HL-60 (cell line): ENCODE data around the gene CREB3L1.

Experiments
- CTCF ChIP-seq: IDR thresholded peaks from one replicate; pipeline ENCODE4 v1.5.1; 2011; ENCODE audit warnings: low read length, control low read depth, inconsistent platforms; ENCODE audit not compliant: insufficient read depth
- GABPA ChIP-seq: IDR thresholded peaks from 2 replicates; pipeline ENCODE4 v1.6.1; 2012; ENCODE audit warnings: low read depth
- POLR2AphosphoS5 ChIP-seq: IDR thresholded peaks from 2 replicates; pipeline ENCODE4 v1.6.1; 2012; ENCODE audit warnings: low read depth
- SPI1 ChIP-seq: IDR thresholded peaks from 2 replicates; pipeline ENCODE4 v1.6.1; 2012; ENCODE audit warnings: low read depth, mild to moderate bottlenecking, borderline replicate concordance
- TF ChIP-seq, protein P1 (sequence below): IDR thresholded peaks from 2 replicates; pipeline ENCODE4 v1.6.1; 2012; ENCODE audit warnings: low read depth; ENCODE audit not compliant: insufficient replicate concordance

DNA sequence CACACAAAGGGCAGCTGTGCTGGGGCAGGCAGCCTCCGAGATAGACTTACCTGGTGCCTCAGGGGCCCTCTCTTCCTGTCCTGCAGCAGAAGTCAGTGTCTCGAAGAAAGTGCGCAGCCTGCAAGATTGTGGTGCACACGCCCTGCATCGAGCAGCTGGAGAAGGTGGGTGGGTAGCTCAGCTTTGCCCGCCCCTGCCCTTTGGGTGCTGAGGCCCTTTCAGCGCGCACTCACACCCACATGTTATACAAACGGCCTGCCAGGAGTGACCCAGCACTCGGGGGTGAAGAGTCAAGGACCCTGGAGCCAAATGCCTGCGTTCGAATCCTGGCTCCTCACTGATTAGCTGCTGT, 90.4 kb downstream of the CREB3L1 start:
- TF ChIP-seq CTCF (no peak), POLR2AphosphoS5 (no peak), GABPA (no peak), SPI1 (no peak)
- TF ChIP-seq, protein P1, sequence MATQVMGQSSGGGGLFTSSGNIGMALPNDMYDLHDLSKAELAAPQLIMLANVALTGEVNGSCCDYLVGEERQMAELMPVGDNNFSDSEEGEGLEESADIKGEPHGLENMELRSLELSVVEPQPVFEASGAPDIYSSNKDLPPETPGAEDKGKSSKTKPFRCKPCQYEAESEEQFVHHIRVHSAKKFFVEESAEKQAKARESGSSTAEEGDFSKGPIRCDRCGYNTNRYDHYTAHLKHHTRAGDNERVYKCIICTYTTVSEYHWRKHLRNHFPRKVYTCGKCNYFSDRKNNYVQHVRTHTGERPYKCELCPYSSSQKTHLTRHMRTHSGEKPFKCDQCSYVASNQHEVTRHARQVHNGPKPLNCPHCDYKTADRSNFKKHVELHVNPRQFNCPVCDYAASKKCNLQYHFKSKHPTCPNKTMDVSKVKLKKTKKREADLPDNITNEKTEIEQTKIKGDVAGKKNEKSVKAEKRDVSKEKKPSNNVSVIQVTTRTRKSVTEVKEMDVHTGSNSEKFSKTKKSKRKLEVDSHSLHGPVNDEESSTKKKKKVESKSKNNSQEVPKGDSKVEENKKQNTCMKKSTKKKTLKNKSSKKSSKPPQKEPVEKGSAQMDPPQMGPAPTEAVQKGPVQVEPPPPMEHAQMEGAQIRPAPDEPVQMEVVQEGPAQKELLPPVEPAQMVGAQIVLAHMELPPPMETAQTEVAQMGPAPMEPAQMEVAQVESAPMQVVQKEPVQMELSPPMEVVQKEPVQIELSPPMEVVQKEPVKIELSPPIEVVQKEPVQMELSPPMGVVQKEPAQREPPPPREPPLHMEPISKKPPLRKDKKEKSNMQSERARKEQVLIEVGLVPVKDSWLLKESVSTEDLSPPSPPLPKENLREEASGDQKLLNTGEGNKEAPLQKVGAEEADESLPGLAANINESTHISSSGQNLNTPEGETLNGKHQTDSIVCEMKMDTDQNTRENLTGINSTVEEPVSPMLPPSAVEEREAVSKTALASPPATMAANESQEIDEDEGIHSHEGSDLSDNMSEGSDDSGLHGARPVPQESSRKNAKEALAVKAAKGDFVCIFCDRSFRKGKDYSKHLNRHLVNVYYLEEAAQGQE: no peak
